DMS53 treated with DMSO at 0.1 percent for 48 hours (cell line): ENCODE results near the gene IL17RC.
"Not testable (repeated sequence)": the region's sequence is repeated elsewhere in the genome, so short reads cannot be mapped to it uniquely, and the experiment has no call there.

Experiments
- DNase-seq: peaks from one replicate; lab custom pipeline; 2025; ENCODE audit not compliant: unreplicated experiment; lab: John Stamatoyannopoulos, UW

IL17RC gene, protein sequence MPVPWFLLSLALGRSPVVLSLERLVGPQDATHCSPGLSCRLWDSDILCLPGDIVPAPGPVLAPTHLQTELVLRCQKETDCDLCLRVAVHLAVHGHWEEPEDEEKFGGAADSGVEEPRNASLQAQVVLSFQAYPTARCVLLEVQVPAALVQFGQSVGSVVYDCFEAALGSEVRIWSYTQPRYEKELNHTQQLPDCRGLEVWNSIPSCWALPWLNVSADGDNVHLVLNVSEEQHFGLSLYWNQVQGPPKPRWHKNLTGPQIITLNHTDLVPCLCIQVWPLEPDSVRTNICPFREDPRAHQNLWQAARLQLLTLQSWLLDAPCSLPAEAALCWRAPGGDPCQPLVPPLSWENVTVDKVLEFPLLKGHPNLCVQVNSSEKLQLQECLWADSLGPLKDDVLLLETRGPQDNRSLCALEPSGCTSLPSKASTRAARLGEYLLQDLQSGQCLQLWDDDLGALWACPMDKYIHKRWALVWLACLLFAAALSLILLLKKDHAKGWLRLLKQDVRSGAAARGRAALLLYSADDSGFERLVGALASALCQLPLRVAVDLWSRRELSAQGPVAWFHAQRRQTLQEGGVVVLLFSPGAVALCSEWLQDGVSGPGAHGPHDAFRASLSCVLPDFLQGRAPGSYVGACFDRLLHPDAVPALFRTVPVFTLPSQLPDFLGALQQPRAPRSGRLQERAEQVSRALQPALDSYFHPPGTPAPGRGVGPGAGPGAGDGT

GRCh38 chr3:9916734-9917680 lies at the start of gene IL17RC:
Gene IL17RC, plus strand, starts transcription at chr3:9917098. Its CDS starts 218 bp downstream, at chr3:9917316.
- DNase-seq: peak; percentile 50

DNA sequence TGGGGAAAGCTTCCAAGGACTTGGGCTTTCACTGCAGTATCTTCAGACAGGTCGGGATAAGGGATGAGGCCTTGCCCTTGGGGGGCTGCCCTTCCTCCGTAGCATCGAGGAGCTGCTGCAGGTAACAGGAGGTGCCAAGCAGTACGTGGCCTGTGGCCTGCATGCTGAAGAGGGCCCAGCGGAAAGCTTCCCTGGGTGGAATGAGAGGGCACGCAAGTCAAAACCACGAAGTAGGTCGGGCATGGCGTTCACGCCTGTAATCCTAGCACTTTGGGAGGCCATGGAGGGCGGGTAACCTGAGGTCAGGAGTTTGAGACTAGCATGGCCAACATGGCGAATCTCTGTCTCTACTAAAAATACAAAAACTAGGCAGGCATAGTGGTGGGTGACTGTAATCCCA lies 49.8 kb upstream of the IL17RC start:
- no peak for DNase-seq

- DNase-seq: no peak
Measured at GRCh38 chr3:9869955-9870354, 46.9 kb upstream of the IL17RC start.

DNA sequence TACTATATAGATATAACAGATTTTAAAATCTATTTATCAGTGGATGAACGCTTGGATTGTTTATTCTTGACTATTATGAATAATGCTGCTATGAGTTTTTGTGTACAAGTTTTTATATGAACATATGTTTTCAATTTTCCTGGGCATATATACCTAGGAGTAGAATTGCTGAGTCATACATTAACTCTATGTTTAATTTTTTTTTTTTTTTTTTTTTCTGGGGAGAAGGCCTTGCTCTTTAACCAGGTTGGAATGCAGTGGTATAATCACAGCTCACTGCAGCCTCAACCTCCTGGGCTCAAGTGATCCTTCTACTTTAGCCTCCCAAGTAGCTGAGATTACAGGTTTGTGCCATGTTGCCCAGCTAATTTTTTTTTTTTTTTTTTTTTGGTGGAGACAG lies 45.9 kb upstream of the IL17RC start:
- no peak for DNase-seq

- not testable (repeated sequence) for DNase-seq
Measured at GRCh38 chr3:9872067-9872466, 44.8 kb upstream of the IL17RC start.

DNA sequence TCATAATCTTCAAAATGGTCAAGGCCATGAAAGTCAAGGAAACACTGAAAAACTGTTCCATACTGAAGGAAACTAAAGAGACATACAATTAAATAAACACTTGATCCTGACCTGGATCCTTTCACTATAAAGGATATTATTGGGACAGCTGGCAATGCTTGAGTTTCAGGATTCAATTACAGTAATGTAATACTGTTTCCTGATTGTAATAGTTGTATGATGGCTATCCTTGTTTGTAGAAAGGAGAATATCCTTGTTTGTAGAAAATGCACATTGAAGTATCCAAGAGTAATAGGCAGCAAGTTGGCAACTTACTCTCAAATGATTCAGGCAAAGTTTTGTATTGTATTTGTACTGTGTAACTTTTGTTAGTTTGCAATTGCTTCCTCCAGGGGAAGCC lies 41.5 kb upstream of the IL17RC start:
- peak; percentile 43 for DNase-seq

DNA sequence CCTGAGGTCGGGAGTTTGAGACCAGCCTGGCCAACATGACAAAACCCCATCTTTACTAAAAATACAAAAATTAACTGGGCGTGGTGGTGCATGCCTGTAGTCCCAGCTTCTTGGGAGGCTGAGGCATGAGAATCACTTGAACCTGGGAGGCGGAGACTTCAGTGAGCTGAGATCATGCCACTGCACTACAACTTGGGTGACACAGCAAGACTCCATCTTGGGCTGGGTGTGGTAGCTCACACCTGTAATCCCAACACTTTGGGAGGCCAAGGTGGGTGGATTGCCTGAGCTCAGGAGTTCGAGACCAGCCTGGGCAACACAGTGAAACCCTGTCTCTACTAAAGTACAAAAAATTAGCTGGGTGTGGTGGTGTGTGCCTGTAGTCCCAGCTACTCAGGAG lies 40.6 kb upstream of the IL17RC start:
- DNase-seq: not testable (repeated sequence)

- DNase-seq: no peak
Measured at GRCh38 chr3:9876991-9877390, 39.9 kb upstream of the IL17RC start.

- DNase-seq: no peak
Measured at GRCh38 chr3:9878700-9879099, 38.2 kb upstream of the IL17RC start.

DNA sequence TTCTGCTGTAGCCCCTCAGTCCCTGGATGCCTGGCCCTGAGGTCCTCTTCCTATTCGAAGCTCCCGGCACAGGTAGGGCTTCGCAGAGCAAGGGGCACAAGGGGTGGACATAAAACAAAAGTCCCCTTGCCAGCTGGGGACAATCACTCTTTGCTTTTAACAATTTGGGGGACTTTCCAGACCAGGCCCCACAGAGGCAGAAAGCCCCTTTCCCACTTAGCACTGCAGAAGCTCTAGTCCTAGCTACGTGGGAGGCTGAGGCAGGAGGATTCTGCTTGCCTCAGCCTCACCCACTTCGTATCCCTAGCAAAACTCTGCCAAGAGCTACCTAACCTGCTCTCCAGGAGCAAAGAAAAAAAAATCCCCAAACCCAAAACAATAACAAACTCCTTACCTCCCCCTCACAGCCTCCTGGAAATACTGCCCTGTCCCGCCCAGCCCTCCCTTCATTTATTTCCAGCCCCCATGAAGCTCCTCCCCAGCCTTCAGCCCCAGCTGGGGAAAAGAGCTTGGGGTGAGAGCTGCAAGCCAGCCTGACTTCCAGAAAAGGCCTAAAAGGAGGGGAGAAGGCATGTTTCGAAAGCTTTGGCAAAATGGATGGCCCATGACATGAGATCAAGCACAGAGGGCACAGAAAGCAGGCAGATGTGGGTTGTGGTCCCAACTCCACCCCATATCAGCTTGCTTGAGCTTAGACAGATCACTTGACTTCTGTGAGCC lies 36.9 kb upstream of the IL17RC start, which contains the start of gene CIDEC:
Gene CIDEC, minus strand, starts transcription at position 424 of the 720 bp plus-strand sequence. CDS start 1,767 bp downstream, outside the sequence.
- no peak for DNase-seq

DNA sequence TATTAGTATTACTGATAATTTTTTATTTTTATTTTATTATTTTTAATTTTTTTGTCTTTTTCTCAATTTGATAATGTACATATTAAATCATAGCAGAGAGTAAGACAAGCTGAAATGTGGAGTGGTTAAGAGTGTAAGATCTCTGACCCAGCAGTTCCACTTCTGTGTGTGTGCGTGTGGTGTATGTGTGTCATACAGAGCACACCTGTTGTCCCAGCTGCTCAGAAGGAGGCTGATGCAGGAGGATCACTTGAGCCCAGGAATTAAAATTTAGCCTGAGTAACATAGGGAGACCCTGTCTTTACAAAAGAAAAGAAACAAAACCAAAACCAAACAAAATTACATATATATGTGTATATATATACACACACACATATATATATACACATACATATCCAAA lies 35.5 kb upstream of the IL17RC start:
- no peak for DNase-seq

DNA sequence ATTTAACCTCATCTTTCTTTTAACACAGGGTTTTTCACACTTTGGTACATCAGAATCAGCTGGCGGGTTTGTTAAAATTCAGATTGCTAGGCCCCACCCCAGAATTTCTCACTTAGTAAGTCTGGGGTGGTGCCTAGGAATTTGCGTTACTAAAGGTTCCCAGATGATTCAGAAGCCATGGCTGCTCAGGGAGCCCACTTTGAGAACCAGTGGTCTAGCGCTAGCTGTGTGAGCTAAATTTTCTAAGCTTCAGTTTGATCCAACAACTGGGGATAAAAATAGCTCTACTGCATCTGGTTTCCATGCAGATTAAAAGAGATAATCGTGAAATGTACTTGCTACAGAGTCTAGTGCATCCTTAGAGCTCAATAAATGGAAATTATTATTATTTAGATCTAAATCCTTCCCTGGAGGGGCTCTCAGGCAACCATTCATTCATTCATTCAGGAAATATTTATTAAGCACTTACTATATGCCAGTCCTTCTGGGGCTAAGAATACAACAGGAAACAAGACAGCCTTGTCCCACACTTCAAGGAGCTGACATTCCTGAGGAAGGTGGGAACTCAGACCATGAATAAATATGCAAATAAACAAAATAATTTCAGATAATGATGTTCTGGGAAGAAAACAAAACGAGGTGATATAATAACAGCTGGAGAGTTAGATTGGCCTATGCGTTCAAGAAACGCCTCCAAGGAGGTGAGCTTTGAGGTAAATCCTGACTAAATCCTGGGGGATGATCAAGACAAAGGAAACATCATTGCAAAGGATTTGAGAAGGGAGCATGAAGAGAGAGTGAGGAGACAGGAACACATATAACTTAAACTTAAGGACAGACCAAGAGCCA lies 33.0 kb upstream of the IL17RC start:
- DNase-seq: no peak

DNA sequence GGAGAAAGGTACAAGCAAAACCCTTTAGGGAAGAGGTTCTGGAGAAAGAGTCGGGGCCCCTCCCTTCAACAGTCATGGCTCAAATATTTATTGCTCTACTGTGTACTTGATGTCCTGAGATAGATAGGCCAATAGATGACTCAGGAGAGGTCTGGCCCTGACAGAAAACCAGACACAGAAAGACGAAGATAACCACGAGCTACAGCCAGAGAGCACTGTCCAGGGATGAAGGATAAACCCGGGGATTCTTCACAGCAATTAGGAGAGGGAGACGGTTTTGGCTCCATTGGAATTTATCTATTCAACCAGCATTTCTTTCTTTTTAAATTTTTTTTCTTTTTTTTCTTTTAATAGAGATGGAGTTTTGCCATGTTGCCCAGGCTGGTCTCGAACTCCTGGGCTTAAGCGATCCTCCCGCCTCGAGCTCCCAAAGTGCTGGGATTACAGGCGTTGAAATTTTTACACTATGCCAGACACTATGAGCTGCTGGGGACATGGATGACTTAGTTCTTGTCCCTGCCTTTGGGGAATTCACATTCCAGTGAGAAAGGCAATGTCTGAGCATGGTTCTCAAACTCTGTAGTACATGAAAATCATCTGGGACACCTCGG lies 32.2 kb upstream of the IL17RC start:
- DNase-seq: no peak

- no peak for DNase-seq
Measured at GRCh38 chr3:9886328-9886727, 30.6 kb upstream of the IL17RC start.

GRCh38 chr3:9887480-9887879 lies 29.4 kb upstream of the IL17RC start:
- DNase-seq: no peak

DNA sequence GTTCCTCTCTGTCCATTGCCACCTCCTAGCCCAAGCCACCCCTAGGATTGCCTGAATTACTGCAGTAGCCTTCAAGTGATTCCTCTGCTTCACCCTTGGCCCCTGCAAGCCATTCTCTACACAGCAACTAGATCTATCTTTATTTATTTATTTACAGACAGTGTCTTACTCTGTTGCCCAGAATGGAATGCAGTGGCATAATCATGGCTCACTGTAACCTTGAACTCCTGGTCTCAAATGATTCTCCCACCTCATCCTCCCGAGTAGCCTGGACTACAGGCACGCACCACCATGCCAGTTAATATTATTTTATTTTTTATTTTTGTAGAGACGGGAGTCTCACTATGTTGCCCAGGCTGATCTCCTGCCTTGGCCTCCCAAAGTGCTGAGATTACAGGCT lies 28.4 kb upstream of the IL17RC start:
- DNase-seq: no peak

GRCh38 chr3:9889405-9889804 lies 27.5 kb upstream of the IL17RC start:
- no peak for DNase-seq

DNA sequence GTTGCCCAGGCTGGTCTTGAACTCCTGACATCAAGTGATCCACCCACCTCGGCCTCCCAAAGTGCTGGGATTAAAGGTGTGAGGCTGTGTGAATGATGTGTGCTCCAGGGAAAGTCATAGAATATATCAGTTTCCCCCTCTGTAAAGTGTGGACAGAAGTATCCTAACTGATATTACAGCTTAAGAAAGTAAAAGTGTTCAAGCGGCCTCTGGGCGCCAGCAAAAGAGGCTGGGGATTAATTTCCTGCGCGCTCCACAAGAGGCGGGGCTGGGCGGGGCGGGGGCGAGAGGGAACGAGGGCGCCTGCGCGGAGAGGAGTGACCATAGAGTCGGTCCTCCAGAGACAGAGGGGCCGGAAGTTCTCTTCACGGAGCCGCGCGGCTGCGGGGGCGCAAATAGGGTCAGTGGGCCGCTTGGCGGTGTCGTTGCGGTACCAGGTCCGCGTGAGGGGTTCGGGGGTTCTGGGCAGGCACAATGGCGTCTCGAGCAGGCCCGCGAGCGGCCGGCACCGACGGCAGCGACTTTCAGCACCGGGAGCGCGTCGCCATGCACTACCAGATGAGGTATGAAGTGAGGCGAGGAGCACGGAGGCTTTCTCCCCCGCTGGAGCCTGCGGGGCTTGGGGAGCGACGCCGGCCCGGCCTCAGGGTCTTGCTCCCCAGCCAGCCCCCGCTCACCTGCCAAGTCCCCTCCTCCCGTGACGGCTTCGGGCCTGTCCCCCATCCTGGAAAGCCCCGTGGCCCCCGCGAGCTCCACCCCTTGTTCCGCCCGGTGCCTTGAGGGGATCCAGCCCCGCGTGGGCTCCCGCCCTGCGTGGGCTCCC lies 26.4 kb upstream of the IL17RC start, which contains the start of gene JAGN1:
Gene JAGN1, plus strand, starts transcription at position 362 of the 823 bp plus-strand sequence. Its CDS starts 113 bp downstream, at position 475.
- peak; percentile 24 for DNase-seq
